Gastroesophageal sphincter (tissue), 3 donors: Measurements from ENCODE around the gene SRPX2.

Experiments
- CTCF ChIP-seq, 4 experiments: fragments of 200-600 bp in 2 of 4; fragments of 450-650 bp in 2 of 4; sonication (generic) in 1 of 4; IDR thresholded peaks; one replicate each; pipeline ENCODE4 v1.5.1; 2017 to 2019; ENCODE audit warnings: antibody characterized with exemption in 4 of 4, mild to moderate bottlenecking in 2 of 4, moderate library complexity in 2 of 4
- EP300 ChIP-seq: sonication (generic); formaldehyde crosslinking; IDR thresholded peaks from one replicate; pipeline ENCODE4 v1.6.1; 2017; ENCODE audit warnings: antibody characterized with exemption, mild to moderate bottlenecking
- POLR2A ChIP-seq, 2 donors: fragments of 450-650 bp; IDR thresholded peaks; one replicate each; pipeline ENCODE4 v1.6.1; 2017; ENCODE audit warnings: antibody characterized with exemption in 2 of 2, mild to moderate bottlenecking in 2 of 2, moderate library complexity in 1 of 2
- POLR2AphosphoS5 ChIP-seq: sonication (generic); formaldehyde crosslinking; IDR thresholded peaks from one replicate; pipeline ENCODE4 v1.6.1; 2017; ENCODE audit warnings: antibody characterized with exemption

GRCh38 chrX:100606753-100607152 is 37.2 kb upstream of the SRPX2 start:
- TF ChIP-seq CTCF (IDR thresholded peaks at IDR 0.05) (no peak), POLR2A (IDR thresholded peaks at IDR 0.05) (no peak), POLR2AphosphoS5 (no peak), EP300 (no peak)
